CD4-positive, CD25-positive, alpha-beta regulatory T cell (primary cell): ENCODE data around the gene RASSF4. TPM values are rescaled to one million over a fixed set of nuclear protein-coding genes. Genes with fewer than 3 reads are reported as not detected.

Experiments
- ATAC-seq, 2 donors: fragments of 150-1000 bp; cut with Tn5 transposase; one replicate each; pipeline ENCODE4 v1.10.0; 2021; ENCODE audit warnings: low read depth in 2 of 2, moderate number of reproducible peaks in 2 of 2, moderate library complexity in 1 of 2
- DNase-seq, 3 donors: peaks; one replicate each; pipeline versions ENCODE4 v3.0.0 to v3.0.0-alpha.2; 2012 to 2022; ENCODE audit warnings: mixed read lengths in 1 of 3
- H3K27ac ChIP-seq: one replicate; pipeline ENCODE4 v1.7.0; 2013; ENCODE audit warnings: mild to moderate bottlenecking, low read length; ENCODE audit not compliant: insufficient read depth, poor library complexity, severe bottlenecking
- H3K27me3 ChIP-seq: one replicate; pipeline ENCODE4 v1.7.0; 2013; ENCODE audit warnings: low read length; ENCODE audit not compliant: control insufficient read depth, insufficient read depth
- H3K36me3 ChIP-seq: one replicate; pipeline ENCODE4 v1.7.0; 2013; ENCODE audit warnings: mild to moderate bottlenecking, low read length, moderate library complexity; ENCODE audit not compliant: control insufficient read depth, insufficient read depth
- H3K4me1 ChIP-seq: 2 replicates; pipeline ENCODE4 v1.7.0; 2013; ENCODE audit warnings: mild to moderate bottlenecking, low read length; ENCODE audit not compliant: insufficient read depth, control insufficient read depth, poor library complexity, severe bottlenecking
- H3K4me3 ChIP-seq: one replicate; pipeline ENCODE4 v1.7.0; 2013; ENCODE audit warnings: low read depth, mild to moderate bottlenecking, low read length, moderate library complexity
- H3K9me3 ChIP-seq, 2 experiments: 1 replicate in 1 of 2; 2 replicates in 1 of 2; pipeline ENCODE4 v1.7.0; 2013; ENCODE audit warnings: low read length in 2 of 2, mild to moderate bottlenecking in 1 of 2, moderate library complexity in 1 of 2; ENCODE audit not compliant: control insufficient read depth in 2 of 2
- H3K27ac Mint-ChIP-seq, 3 donors: one replicate each; pipeline ENCODE4 v1.8.0; 2020 to 2022; ENCODE audit warnings: mild to moderate bottlenecking in 3 of 3, mixed read lengths in 3 of 3, moderate library complexity in 2 of 3
- H3K27me3 Mint-ChIP-seq: one replicate; pipeline ENCODE4 v1.8.0; 2022; ENCODE audit warnings: mild to moderate bottlenecking, mixed read lengths
- H3K36me3 Mint-ChIP-seq: one replicate; pipeline ENCODE4 v1.8.0; 2020; ENCODE audit warnings: mixed read lengths
- H3K4me1 Mint-ChIP-seq, 4 donors: one replicate each; pipeline ENCODE4 v1.8.0; 2020 to 2022; ENCODE audit warnings: mixed read lengths in 4 of 4, mild to moderate bottlenecking in 1 of 4
- H3K4me3 Mint-ChIP-seq, 4 donors: one replicate each; pipeline ENCODE4 v1.8.0; 2020 to 2022; ENCODE audit warnings: mild to moderate bottlenecking in 4 of 4, mixed read lengths in 4 of 4, moderate library complexity in 3 of 4
- H3K9me3 Mint-ChIP-seq, 7 donors: one replicate each; pipeline ENCODE4 v1.8.0; 2020 to 2022; ENCODE audit warnings: mixed read lengths in 7 of 7, mild to moderate bottlenecking in 3 of 7, moderate library complexity in 2 of 7
- polyA plus RNA-seq, 4 donors: library from polyadenylated mRNA; unstranded; fragments of 300-500 nt; fragmentation: Illumina TruSeq; gene quantifications; one replicate each; pipeline ENCODE4 v1.2.3, GENCODE V29; 2021
- total RNA-seq: library from RNA; stranded (reverse); gene quantifications from one replicate; pipeline ENCODE4 v1.2.3, GENCODE V29; 2022

The RASSF4 gene
- total and polyA plus RNA-seq, 5 donors from 2014 or later, result 0.37 to 1.3 (median 0.53) TPM; not detected in 1

- DNase-seq (no peak), ATAC-seq (no peak)
- H3K9me3 Mint-ChIP-seq, result no peaks in the 10 kb centered on the region
- H3K4me3 ChIP-seq, result peak overlapping the region; percentile 53
- no peak overlapping the region for H3K27ac ChIP-seq
- peak overlapping the region in 1 of 3 donors; percentile 32 for H3K27ac Mint-ChIP-seq
- peaks cover 13% of the 10 kb centered on the region for H3K36me3 Mint-ChIP-seq
- peaks cover 3% of the 10 kb centered on the region for H3K36me3 ChIP-seq
- H3K27me3 ChIP-seq, result no peaks in the 10 kb centered on the region
- H3K4me1 Mint-ChIP-seq, result peaks cover 6 to 41% (median 26%) of the 10 kb centered on the region in 4 donors
- H3K27me3 Mint-ChIP-seq, result no peaks in the 10 kb centered on the region
- peaks cover 18% of the 10 kb centered on the region for H3K4me1 ChIP-seq
- H3K9me3 ChIP-seq, result no peaks in the 10 kb centered on the region
- H3K4me3 Mint-ChIP-seq, result peak overlapping the region; percentile 65 to 90 (median 90)
These were observed 472 bp downstream of the RASSF4 start for GRCh38 chr10:44960088-44960460.

GRCh38 chr10:44960482-44961229, 1.1 kb downstream of the RASSF4 start:
- Mint-ChIP-seq H3K27ac (peak overlapping the region in 1 of 3 donors; percentile 32), H3K4me3 (peak overlapping the region; percentile 83 to 90 (median 90)), H3K4me1 (peaks cover 6 to 41% (median 26%) of the 10 kb centered on the region in 4 donors), H3K36me3 (peaks cover 12% of the 10 kb centered on the region), H3K9me3 (no peaks in the 10 kb centered on the region), H3K27me3 (no peaks in the 10 kb centered on the region)
- H3K27ac ChIP-seq, result no peak overlapping the region
- peaks cover 18% of the 10 kb centered on the region for H3K4me1 ChIP-seq
- DNase-seq, result no peak
- H3K4me3 ChIP-seq, result no peak overlapping the region
- no peak for ATAC-seq
- H3K36me3 ChIP-seq, result peaks cover 3% of the 10 kb centered on the region
- H3K27me3 ChIP-seq, result no peaks in the 10 kb centered on the region
- no peaks in the 10 kb centered on the region for H3K9me3 ChIP-seq

- ATAC-seq (no peak), DNase-seq (no peak)
- H3K4me1 Mint-ChIP-seq, result peaks cover 6 to 38% (median 25%) of the 10 kb centered on the region in 4 donors
- peak overlapping the region; percentile 83 to 90 (median 90) for H3K4me3 Mint-ChIP-seq
- Histone ChIP-seq H3K4me1 (peaks cover 18% of the 10 kb centered on the region), H3K27ac (no peak overlapping the region), H3K4me3 (no peak overlapping the region), H3K36me3 (no peaks in the 10 kb centered on the region), H3K9me3 (no peaks in the 10 kb centered on the region), H3K27me3 (no peaks in the 10 kb centered on the region)
- H3K36me3 Mint-ChIP-seq, result peaks cover 6% of the 10 kb centered on the region
- no peaks in the 10 kb centered on the region for H3K9me3 Mint-ChIP-seq
- no peaks in the 10 kb centered on the region for H3K27me3 Mint-ChIP-seq
- no peak overlapping the region for H3K27ac Mint-ChIP-seq
These were observed 1.6 kb downstream of the RASSF4 start for GRCh38 chr10:44961230-44961571.

GRCh38 chr10:44961931-44962750, 2.5 kb downstream of the RASSF4 start:
- no peak overlapping the region for H3K27ac ChIP-seq
- H3K4me3 Mint-ChIP-seq, result peak overlapping the region in 2 of 4 donors; percentile 18 to 90
- no peak for ATAC-seq
- no peaks in the 10 kb centered on the region for H3K36me3 ChIP-seq
- peak overlapping the region in 1 of 3 donors; percentile 56 for H3K27ac Mint-ChIP-seq
- peaks cover 18% of the 10 kb centered on the region for H3K4me1 ChIP-seq
- no peaks in the 10 kb centered on the region for H3K27me3 ChIP-seq
- H3K9me3 Mint-ChIP-seq, result no peaks in the 10 kb centered on the region
- no peak for DNase-seq
- H3K9me3 ChIP-seq, result no peaks in the 10 kb centered on the region
- H3K36me3 Mint-ChIP-seq, result no peaks in the 10 kb centered on the region
- H3K27me3 Mint-ChIP-seq, result no peaks in the 10 kb centered on the region
- H3K4me1 Mint-ChIP-seq, result peaks cover 6 to 35% (median 21%) of the 10 kb centered on the region in 4 donors
- no peak overlapping the region for H3K4me3 ChIP-seq

- Mint-ChIP-seq H3K27me3 (no peaks in the 10 kb centered on the region), H3K9me3 (no peaks in the 10 kb centered on the region), H3K36me3 (no peaks in the 10 kb centered on the region), H3K4me3 (no peak overlapping the region), H3K4me1 (peaks cover 5 to 32% (median 16%) of the 10 kb centered on the region in 4 donors), H3K27ac (no peak overlapping the region)
- H3K4me3 ChIP-seq, result no peak overlapping the region
- H3K27me3 ChIP-seq, result no peaks in the 10 kb centered on the region
- H3K27ac ChIP-seq, result no peak overlapping the region
- DNase-seq (no peak), ATAC-seq (no peak)
- H3K4me1 ChIP-seq, result peaks cover 17% of the 10 kb centered on the region
- no peaks in the 10 kb centered on the region for H3K9me3 ChIP-seq
- no peaks in the 10 kb centered on the region for H3K36me3 ChIP-seq
These were observed 3.5 kb downstream of the RASSF4 start for GRCh38 chr10:44962870-44963738.

GRCh38 chr10:44963772-44964633, 4.4 kb downstream of the RASSF4 start:
- Mint-ChIP-seq H3K9me3 (no peaks in the 10 kb centered on the region), H3K4me1 (peaks cover 4 to 30% (median 16%) of the 10 kb centered on the region in 4 donors), H3K27ac (no peak overlapping the region), H3K36me3 (no peaks in the 10 kb centered on the region), H3K4me3 (peak overlapping the region in 1 of 4 donors; percentile 52), H3K27me3 (no peaks in the 10 kb centered on the region)
- no peaks in the 10 kb centered on the region for H3K27me3 ChIP-seq
- peaks cover 9% of the 10 kb centered on the region for H3K4me1 ChIP-seq
- ATAC-seq (no peak), DNase-seq (no peak)
- H3K27ac ChIP-seq, result no peak overlapping the region
- H3K4me3 ChIP-seq, result no peak overlapping the region
- H3K9me3 ChIP-seq, result no peaks in the 10 kb centered on the region
- no peaks in the 10 kb centered on the region for H3K36me3 ChIP-seq

- H3K27ac Mint-ChIP-seq, result no peak overlapping the region
- no peak for ATAC-seq
- no peak overlapping the region for H3K4me3 Mint-ChIP-seq
- no peaks in the 10 kb centered on the region for H3K36me3 Mint-ChIP-seq
- Histone ChIP-seq H3K27ac (no peak overlapping the region), H3K4me3 (no peak overlapping the region), H3K27me3 (no peaks in the 10 kb centered on the region), H3K9me3 (no peaks in the 10 kb centered on the region), H3K4me1 (peaks cover 2% of the 10 kb centered on the region), H3K36me3 (no peaks in the 10 kb centered on the region)
- DNase-seq, result no peak
- no peaks in the 10 kb centered on the region for H3K9me3 Mint-ChIP-seq
- H3K4me1 Mint-ChIP-seq, result peaks cover 5 to 26% (median 16%) of the 10 kb centered on the region in 4 donors
- no peaks in the 10 kb centered on the region for H3K27me3 Mint-ChIP-seq
These were observed 5.5 kb downstream of the RASSF4 start for GRCh38 chr10:44965104-44965503.
